Tibial artery (tissue), 4 donors: ENCODE measurements around the gene PRICKLE2.

Experiments used
- DNase-seq, 2 donors: peaks; one replicate each; pipeline ENCODE4 v3.0.0-alpha.2; 2019
- H3K27ac ChIP-seq, 2 donors: fragments of 200-600 bp; sonication (generic) in 1 of 2; 1 replicate in 1 of 2; 2 replicates in 1 of 2; pipeline ENCODE4 v1.5.1; 2018 to 2019; ENCODE audit warnings: mild to moderate bottlenecking in 1 of 2
- H3K27me3 ChIP-seq, 2 donors: fragments of 200-600 bp; sonication (generic) in 1 of 2; one replicate each; pipeline versions ENCODE4 v1.5.1 to v1.6.0; 2016 to 2019
- H3K36me3 ChIP-seq, 3 donors: fragments of 200-600 bp; sonication (generic) in 2 of 3; one replicate each; pipeline ENCODE4 v1.5.1; 2016 to 2019; ENCODE audit warnings: mild to moderate bottlenecking in 2 of 3
- H3K4me1 ChIP-seq, 4 donors: fragments of 200-600 bp; sonication (generic) in 2 of 4; 1 replicate in 3 of 4; 2 replicates in 1 of 4; pipeline ENCODE4 v1.5.1; 2016 to 2019
- H3K4me3 ChIP-seq, 2 donors: fragments of 200-600 bp; sonication (generic) in 1 of 2; 1 replicate in 1 of 2; 2 replicates in 1 of 2; pipeline ENCODE4 v1.5.1; 2018 to 2019; ENCODE audit warnings: mild to moderate bottlenecking in 2 of 2
- H3K9me3 ChIP-seq, 3 donors: fragments of 200-600 bp; sonication (generic) in 1 of 3; one replicate each; pipeline ENCODE4 v1.5.1; 2016 to 2019
- CTCF ChIP-seq, 2 experiments: fragments of 200-600 bp in 1 of 2; fragments of 450-650 bp in 1 of 2; IDR thresholded peaks; one replicate each; pipeline ENCODE4 v1.5.1; 2017 to 2019; ENCODE audit warnings: antibody characterized with exemption in 2 of 2, mild to moderate bottlenecking in 1 of 2, moderate library complexity in 1 of 2
- intact Hi-C: fragments of 100-400 bp; cut with DNase I; formaldehyde crosslinking; loops from one replicate; pipeline ENCODE4 v1.15.0; 2023; ENCODE audit warnings: low total_unique reads

The PRICKLE2 gene

DNA sequence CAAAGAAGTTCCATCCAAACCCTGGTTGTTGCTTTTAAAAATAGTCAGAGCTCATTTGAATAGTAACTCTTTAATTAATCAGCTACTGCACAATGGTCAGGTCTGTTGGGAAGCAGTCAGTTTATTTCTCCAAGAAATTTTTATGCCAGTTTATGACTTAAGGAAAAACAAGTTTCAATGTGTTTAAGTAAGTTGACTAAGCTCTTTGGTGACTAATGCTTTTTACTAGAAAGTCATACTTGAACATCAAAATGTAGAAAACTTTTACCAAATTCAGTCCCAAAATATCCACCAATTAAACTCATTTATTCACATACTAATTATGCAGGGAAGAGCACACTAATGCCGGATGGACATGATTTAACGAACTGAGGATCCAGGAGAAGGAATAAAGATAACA, 22.1 kb downstream of the PRICKLE2 start:
- intact Hi-C loops, result no loop called here
- TF ChIP-seq CTCF (IDR thresholded peaks at IDR 0.05), result no peak
- no peak for DNase-seq
- H3K27ac ChIP-seq, result no peak overlapping the region
- H3K4me3 ChIP-seq, result no peak overlapping the region
- peaks cover 0 to 40% (median 20%) of the 10 kb centered on the region in 4 donors for H3K4me1 ChIP-seq
- H3K27me3 ChIP-seq, result no peaks in the 10 kb centered on the region
- no peaks in the 10 kb centered on the region for H3K36me3 ChIP-seq
- H3K9me3 ChIP-seq, result no peaks in the 10 kb centered on the region

GRCh38 chr3:64199932-64200331, 25.3 kb downstream of the PRICKLE2 start:
- no peak for TF ChIP-seq CTCF (IDR thresholded peaks at IDR 0.05)
- intact Hi-C loops, result no loop called here
- H3K4me3 ChIP-seq, result no peak overlapping the region
- H3K27ac ChIP-seq, result no peak overlapping the region
- peaks cover 10 to 19% (median 10%) of the 10 kb centered on the region in 3 donors for H3K36me3 ChIP-seq
- peaks cover 0 to 10% (median 5%) of the 10 kb centered on the region in 4 donors for H3K4me1 ChIP-seq
- H3K9me3 ChIP-seq, result no peaks in the 10 kb centered on the region
- no peak for DNase-seq
- H3K27me3 ChIP-seq, result no peaks in the 10 kb centered on the region

DNA sequence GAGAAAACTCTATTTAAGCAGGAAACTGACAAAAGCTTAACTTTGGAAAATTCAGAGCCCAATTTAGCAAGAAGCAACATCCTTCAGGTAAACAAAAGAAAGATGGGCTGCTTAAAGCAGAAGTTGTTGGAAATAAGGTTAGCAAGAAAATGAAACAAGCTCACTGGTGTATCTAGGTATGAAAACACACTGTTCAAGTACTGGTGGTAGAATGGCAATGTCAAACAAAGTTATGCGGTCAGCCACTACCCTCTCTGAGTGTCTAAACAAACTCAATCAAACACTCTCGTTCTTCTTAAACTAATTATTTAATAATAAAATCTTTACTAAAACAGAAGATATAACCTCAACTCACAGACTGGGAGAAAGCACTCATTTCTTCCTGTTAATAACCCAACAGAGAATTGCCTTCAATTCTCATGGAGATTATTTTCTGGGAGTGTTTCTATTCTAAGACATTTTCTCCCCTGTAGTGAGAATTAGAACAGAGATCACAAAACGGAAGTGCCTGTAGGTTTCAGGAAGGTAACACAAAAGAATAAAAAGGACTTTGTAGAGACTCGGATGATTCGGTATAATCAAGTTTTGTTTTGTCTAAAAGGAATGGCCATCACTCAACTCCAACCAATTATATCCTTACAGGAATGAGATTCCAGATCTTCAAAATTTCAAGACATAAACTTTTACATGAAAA, 28.9 kb downstream of the PRICKLE2 start:
- H3K36me3 ChIP-seq, result peaks cover 10 to 19% (median 10%) of the 10 kb centered on the region in 3 donors
- intact Hi-C loops, result no loop called here
- H3K27me3 ChIP-seq, result no peaks in the 10 kb centered on the region
- DNase-seq, result no peak
- peaks cover 0 to 6% (median 2%) of the 10 kb centered on the region in 4 donors for H3K4me1 ChIP-seq
- no peaks in the 10 kb centered on the region for H3K9me3 ChIP-seq
- no peak overlapping the region for H3K4me3 ChIP-seq
- no peak overlapping the region for H3K27ac ChIP-seq
- no peak for TF ChIP-seq CTCF (IDR thresholded peaks at IDR 0.05)

DNA sequence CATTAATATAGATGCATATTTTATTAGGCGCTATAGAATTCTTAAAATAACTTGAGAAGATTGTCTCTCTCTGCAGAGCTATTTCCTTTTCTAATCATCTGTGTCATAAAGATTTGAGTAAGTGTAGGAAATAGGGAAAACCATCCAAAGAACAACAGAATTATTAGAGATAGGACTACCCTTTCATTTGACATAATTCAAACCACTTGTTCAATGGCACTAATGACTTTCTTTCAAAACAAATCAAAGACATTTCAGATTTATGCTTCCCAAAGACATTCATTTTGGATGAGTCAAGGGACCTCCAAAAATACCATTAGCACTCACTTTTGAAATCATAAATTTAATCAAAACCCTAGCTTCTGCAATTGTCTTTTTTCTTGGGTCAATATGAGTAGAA, 29.5 kb downstream of the PRICKLE2 start:
- H3K27ac ChIP-seq, result no peak overlapping the region
- peaks cover 0 to 12% (median 6%) of the 10 kb centered on the region in 4 donors for H3K4me1 ChIP-seq
- H3K36me3 ChIP-seq, result peaks cover 10 to 19% (median 10%) of the 10 kb centered on the region in 3 donors
- no peak for TF ChIP-seq CTCF (IDR thresholded peaks at IDR 0.05)
- no peaks in the 10 kb centered on the region for H3K9me3 ChIP-seq
- H3K4me3 ChIP-seq, result no peak overlapping the region
- intact Hi-C loops, result no loop called here
- no peak for DNase-seq
- H3K27me3 ChIP-seq, result no peaks in the 10 kb centered on the region

- intact Hi-C loops, result no loop called here
- no peak for TF ChIP-seq CTCF (IDR thresholded peaks at IDR 0.05)
- no peak for DNase-seq
- H3K27me3 ChIP-seq, result no peaks in the 10 kb centered on the region
- H3K27ac ChIP-seq, result no peak overlapping the region
- H3K4me3 ChIP-seq, result no peak overlapping the region
- no peaks in the 10 kb centered on the region for H3K9me3 ChIP-seq
- H3K4me1 ChIP-seq, result peaks cover under 1 to 43% (median 37%) of the 10 kb centered on the region in 4 donors
- peaks cover 0 to 8% (median 0%) of the 10 kb centered on the region in 3 donors for H3K36me3 ChIP-seq
These were observed 33.4 kb downstream of the PRICKLE2 start for GRCh38 chr3:64191822-64192221.
